ENCODE measurements around the gene RNF128.

The RNF128 gene

GRCh38 chrX:106702636-106703035, 23.9 kb upstream of the RNF128 start:
- TF ChIP-seq ZFX (IDR thresholded peaks at IDR 0.05; ENCODE audit: borderline replicate concordance) (no peak), CTCF (IDR thresholded peaks at IDR 0.05) (no peak)
- no peak overlapping the region for H3K27ac ChIP-seq

GRCh38 chrX:106706466-106706865, 20.0 kb upstream of the RNF128 start:
- TF ChIP-seq ZFX (IDR thresholded peaks at IDR 0.05; ENCODE audit: borderline replicate concordance): no peak
- TF ChIP-seq CTCF (IDR thresholded peaks at IDR 0.05): no peak

GRCh38 chrX:106707771-106708454, 18.6 kb upstream of the RNF128 start:
- no peak overlapping the region for H3K27ac ChIP-seq
- TF ChIP-seq ZFX (IDR thresholded peaks at IDR 0.05; ENCODE audit: borderline replicate concordance) (no peak), CTCF (IDR thresholded peaks at IDR 0.05) (no peak)

More at GRCh38 chrX:106706466-106706865, 20.0 kb upstream of the RNF128 start:
- H3K27ac ChIP-seq: no peak overlapping the region

- no peak for TF ChIP-seq ZFX (IDR thresholded peaks at IDR 0.05; ENCODE audit: borderline replicate concordance)
- no peak for TF ChIP-seq CTCF (IDR thresholded peaks at IDR 0.05)
- no peak overlapping the region for H3K27ac ChIP-seq
These were observed 15.7 kb upstream of the RNF128 start for GRCh38 chrX:106710771-106711170.

- TF ChIP-seq CTCF (IDR thresholded peaks at IDR 0.05) (no peak), ZFX (IDR thresholded peaks at IDR 0.05; ENCODE audit: borderline replicate concordance) (no peak)
- no peak overlapping the region for H3K27ac ChIP-seq
These were observed 15.1 kb upstream of the RNF128 start for GRCh38 chrX:106711375-106711774.

- TF ChIP-seq ZFX (IDR thresholded peaks at IDR 0.05; ENCODE audit: borderline replicate concordance) (no peak), CTCF (IDR thresholded peaks at IDR 0.05) (no peak)
- no peak overlapping the region for H3K27ac ChIP-seq
These were observed 10.5 kb upstream of the RNF128 start for GRCh38 chrX:106716004-106716403.

GRCh38 chrX:106716463-106716862, 10.0 kb upstream of the RNF128 start:
- no peak for TF ChIP-seq CTCF (IDR thresholded peaks at IDR 0.05)
- TF ChIP-seq ZFX (IDR thresholded peaks at IDR 0.05; ENCODE audit: borderline replicate concordance): no peak
- H3K27ac ChIP-seq: no peak overlapping the region
